Neural crest cell (in vitro differentiated cells): ENCODE results near the gene DAB2. TPM values are rescaled to one million over a fixed set of nuclear protein-coding genes. Genes with fewer than 3 reads are reported as not detected.

Source experiments
- DNase-seq: peaks from one replicate; pipeline ENCODE4 v3.0.0; 2021; ENCODE audit warnings: low read depth, mixed read lengths, low spot score
- H3K27ac Mint-ChIP-seq: one replicate; pipeline ENCODE4 v1.8.0; 2021; ENCODE audit warnings: mild to moderate bottlenecking, mixed read lengths; ENCODE audit not compliant: unreplicated experiment
- H3K27me3 Mint-ChIP-seq: 2 replicates; pipeline ENCODE4 v1.8.0; 2021; ENCODE audit warnings: low read depth, mild to moderate bottlenecking, mixed read lengths
- H3K36me3 Mint-ChIP-seq: 2 replicates; pipeline ENCODE4 v1.8.0; 2021; ENCODE audit warnings: low read depth, mild to moderate bottlenecking, mixed read lengths
- H3K4me1 Mint-ChIP-seq: 2 replicates; pipeline ENCODE4 v1.8.0; 2021; ENCODE audit warnings: mixed read lengths
- H3K4me3 Mint-ChIP-seq: one replicate; pipeline ENCODE4 v1.8.0; 2021; ENCODE audit warnings: mild to moderate bottlenecking, mixed read lengths
- H3K9me3 Mint-ChIP-seq: 2 replicates; pipeline ENCODE4 v1.8.0; 2021; ENCODE audit warnings: mixed read lengths
- total RNA-seq: library from RNA; stranded (reverse); gene quantifications from 2 replicates; pipeline ENCODE4 v1.2.1, GENCODE V29; 2021
- TF ChIP-seq, protein P1 (sequence below): fragments of 200-600 bp; sonication (generic); conservative IDR thresholded peaks from 2 replicates; pipeline ENCODE4 v1.5.0; 2021; ENCODE audit warnings: antibody characterized with exemption, mild to moderate bottlenecking

DAB2 gene
- total RNA-seq, 1 donor from 2014 or later = 10.1 TPM

DNA sequence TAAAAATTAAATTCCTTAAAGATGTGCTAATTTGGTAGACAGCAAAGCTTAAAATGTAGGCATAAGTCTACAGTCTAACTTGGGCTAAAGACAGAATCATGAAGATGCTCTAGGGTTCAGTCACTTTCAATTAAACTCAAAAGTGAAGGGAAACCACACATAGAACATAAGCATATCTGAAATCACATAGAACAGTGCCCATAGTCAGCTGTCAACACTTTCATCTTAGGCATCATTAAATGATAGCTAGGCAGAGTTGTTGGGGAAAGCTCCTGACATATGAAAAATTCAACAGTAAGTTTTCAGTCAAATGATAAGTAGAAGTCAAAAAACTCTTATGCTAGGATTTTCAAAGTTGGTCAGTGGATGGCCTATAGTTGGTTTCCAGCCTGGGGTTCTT is 11.0 kb downstream of the DAB2 start:
- TF ChIP-seq, protein P1, sequence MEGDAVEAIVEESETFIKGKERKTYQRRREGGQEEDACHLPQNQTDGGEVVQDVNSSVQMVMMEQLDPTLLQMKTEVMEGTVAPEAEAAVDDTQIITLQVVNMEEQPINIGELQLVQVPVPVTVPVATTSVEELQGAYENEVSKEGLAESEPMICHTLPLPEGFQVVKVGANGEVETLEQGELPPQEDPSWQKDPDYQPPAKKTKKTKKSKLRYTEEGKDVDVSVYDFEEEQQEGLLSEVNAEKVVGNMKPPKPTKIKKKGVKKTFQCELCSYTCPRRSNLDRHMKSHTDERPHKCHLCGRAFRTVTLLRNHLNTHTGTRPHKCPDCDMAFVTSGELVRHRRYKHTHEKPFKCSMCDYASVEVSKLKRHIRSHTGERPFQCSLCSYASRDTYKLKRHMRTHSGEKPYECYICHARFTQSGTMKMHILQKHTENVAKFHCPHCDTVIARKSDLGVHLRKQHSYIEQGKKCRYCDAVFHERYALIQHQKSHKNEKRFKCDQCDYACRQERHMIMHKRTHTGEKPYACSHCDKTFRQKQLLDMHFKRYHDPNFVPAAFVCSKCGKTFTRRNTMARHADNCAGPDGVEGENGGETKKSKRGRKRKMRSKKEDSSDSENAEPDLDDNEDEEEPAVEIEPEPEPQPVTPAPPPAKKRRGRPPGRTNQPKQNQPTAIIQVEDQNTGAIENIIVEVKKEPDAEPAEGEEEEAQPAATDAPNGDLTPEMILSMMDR = no peak
- no peak overlapping the region for H3K4me3 Mint-ChIP-seq
- H3K27me3 Mint-ChIP-seq = no peaks in the 10 kb centered on the region
- H3K4me1 Mint-ChIP-seq = no peaks in the 10 kb centered on the region
- DNase-seq = no peak
- H3K9me3 Mint-ChIP-seq = no peaks in the 10 kb centered on the region
- no peak overlapping the region for H3K27ac Mint-ChIP-seq
- H3K36me3 Mint-ChIP-seq = no peaks in the 10 kb centered on the region

DNA sequence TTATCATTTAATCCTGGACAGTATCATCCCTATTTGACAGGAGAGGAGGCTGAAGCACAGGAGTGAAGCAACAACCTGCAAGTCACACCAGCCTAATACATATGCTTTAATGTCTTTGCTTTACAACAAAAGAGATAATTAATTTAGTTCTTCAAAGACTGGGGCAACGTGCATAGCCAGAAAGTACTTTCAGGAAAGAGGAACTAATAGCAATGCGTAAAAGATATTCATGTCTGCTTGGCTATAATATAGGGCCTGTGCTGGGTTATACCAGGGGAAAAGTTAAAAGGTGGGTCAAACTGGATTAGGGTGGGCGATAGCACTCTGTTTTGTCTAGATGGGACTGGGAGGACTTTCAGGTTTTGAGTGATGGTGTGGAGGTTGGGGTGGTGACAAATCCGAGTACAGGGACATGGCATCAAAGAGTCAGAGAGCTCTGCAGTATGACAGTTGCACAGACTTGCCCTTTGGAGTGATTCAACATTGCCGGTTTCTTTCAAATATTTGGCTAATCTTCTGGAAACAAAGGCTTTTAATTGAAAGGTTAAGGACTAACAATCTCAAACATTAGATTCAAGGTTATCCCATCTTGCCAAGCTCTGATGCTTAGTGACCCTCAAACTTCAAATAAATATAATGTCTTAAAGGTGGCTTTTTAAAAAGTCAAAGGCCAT is 11.9 kb downstream of the DAB2 start:
- no peaks in the 10 kb centered on the region for H3K36me3 Mint-ChIP-seq
- H3K4me3 Mint-ChIP-seq = no peak overlapping the region
- no peak overlapping the region for H3K27ac Mint-ChIP-seq
- H3K4me1 Mint-ChIP-seq = no peaks in the 10 kb centered on the region
- no peaks in the 10 kb centered on the region for H3K27me3 Mint-ChIP-seq
- TF ChIP-seq, protein P1 = no peak
- no peak for DNase-seq
- H3K9me3 Mint-ChIP-seq = no peaks in the 10 kb centered on the region

DNA sequence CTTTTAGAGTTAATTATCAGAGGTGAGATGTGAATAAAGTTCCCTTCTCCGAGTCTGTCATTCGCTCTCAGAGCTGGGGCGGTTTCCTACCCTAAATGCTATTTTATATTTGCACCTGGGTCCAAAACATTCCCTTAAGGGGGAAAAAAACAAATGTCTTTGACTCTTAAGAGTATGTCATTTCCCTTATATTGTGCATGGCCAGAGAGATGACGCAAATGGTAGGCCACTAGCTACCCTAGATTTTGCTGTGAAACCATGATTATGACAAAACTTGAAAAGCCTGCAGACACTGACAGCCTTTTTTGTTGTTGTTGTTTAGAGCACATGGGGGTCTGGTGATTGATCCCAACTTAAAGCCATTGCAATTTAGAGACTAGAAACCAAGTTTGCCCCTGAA is 12.8 kb downstream of the DAB2 start:
- H3K4me3 Mint-ChIP-seq = no peak overlapping the region
- no peaks in the 10 kb centered on the region for H3K27me3 Mint-ChIP-seq
- H3K4me1 Mint-ChIP-seq = no peaks in the 10 kb centered on the region
- TF ChIP-seq, protein P1 = no peak
- no peak for DNase-seq
- H3K36me3 Mint-ChIP-seq = no peaks in the 10 kb centered on the region
- no peaks in the 10 kb centered on the region for H3K9me3 Mint-ChIP-seq
- no peak overlapping the region for H3K27ac Mint-ChIP-seq

DNA sequence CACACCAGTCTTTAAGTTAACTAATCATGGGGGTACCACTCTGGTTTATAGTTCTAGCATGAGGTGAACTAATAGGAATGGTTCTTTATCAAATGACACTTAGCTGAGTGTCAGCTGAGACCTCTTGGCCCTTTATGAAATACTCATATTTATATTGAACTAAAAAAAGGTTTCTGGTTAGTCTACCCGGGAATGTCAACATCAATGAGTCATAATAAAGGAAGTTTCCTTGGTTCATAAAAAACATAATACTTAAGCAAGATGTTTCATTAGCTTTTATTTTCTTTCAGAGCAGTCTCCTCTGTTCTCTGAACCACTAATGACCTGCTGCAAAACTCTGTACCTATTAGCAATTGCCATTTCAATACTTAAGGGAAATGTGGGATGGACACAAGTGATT is 13.7 kb downstream of the DAB2 start:
- Mint-ChIP-seq H3K36me3 (no peaks in the 10 kb centered on the region), H3K4me1 (no peaks in the 10 kb centered on the region), H3K9me3 (no peaks in the 10 kb centered on the region), H3K27me3 (no peaks in the 10 kb centered on the region), H3K4me3 (no peak overlapping the region), H3K27ac (no peak overlapping the region)
- TF ChIP-seq, protein P1 = no peak
- no peak for DNase-seq

DNA sequence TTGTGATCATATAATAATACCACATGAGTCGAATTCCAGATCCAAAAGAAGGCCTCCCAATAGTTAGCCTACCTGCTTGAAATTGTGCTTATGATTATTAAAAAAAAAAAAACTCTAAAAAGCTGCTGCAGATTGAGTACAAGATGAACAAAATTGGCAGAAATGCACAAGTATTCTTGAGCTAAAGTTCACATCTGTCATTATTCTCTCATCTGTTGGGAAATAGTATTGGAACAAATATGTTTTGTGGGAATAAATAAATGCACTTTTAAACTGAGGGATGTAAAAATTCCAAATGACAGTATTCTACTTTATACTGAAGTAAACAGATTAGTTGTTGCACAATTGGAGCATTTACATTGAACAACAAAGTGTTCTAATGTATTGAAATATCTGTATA is 15.7 kb downstream of the DAB2 start:
- Mint-ChIP-seq H3K4me3 (no peak overlapping the region), H3K4me1 (no peaks in the 10 kb centered on the region), H3K36me3 (no peaks in the 10 kb centered on the region), H3K27me3 (no peaks in the 10 kb centered on the region), H3K9me3 (no peaks in the 10 kb centered on the region), H3K27ac (no peak overlapping the region)
- TF ChIP-seq, protein P1 = no peak
- DNase-seq = no peak
